ENCODE results near the gene SLAIN1.
A peak's percentile ranks its signal among the peaks of the same experiment; 100 is the strongest.

SLAIN1 gene

GRCh38 chr13:77696006-77696878 is 1.2 kb upstream of the SLAIN1 start:
- H3K36me3 Mint-ChIP-seq, result no peaks in the 10 kb centered on the region
- no peaks in the 10 kb centered on the region for H3K9me3 Mint-ChIP-seq
- no peaks in the 10 kb centered on the region for H3K27me3 Mint-ChIP-seq
- no peak for ATAC-seq (replicated peaks)
- peak overlapping the region; percentile 51 to 85 for H3K4me3 Mint-ChIP-seq
- DNase-seq, result no peak
- H3K4me1 Mint-ChIP-seq, result peaks cover 16 to 29% of the 10 kb centered on the region in 2 donors
- no peak overlapping the region for H3K27ac Mint-ChIP-seq

- H3K4me3 Mint-ChIP-seq, result peak overlapping the region; percentile 82 to 85
- DNase-seq, result no peak
- no peaks in the 10 kb centered on the region for H3K9me3 Mint-ChIP-seq
- H3K4me1 Mint-ChIP-seq, result peaks cover 16 to 29% of the 10 kb centered on the region in 2 donors
- no peaks in the 10 kb centered on the region for H3K36me3 Mint-ChIP-seq
- peak; percentile 23 to 26 for ATAC-seq (replicated peaks)
- H3K27me3 Mint-ChIP-seq, result no peaks in the 10 kb centered on the region
- peak overlapping the region; percentile 81 for H3K27ac Mint-ChIP-seq
Observed at GRCh38 chr13:77696879-77697216, 639 bp upstream of the SLAIN1 start.

GRCh38 chr13:77698201-77699058 is 943 bp downstream of the SLAIN1 start:
- DNase-seq, result peak; percentile 11
- no peaks in the 10 kb centered on the region for H3K9me3 Mint-ChIP-seq
- no peaks in the 10 kb centered on the region for H3K27me3 Mint-ChIP-seq
- H3K27ac Mint-ChIP-seq, result peak overlapping the region; percentile 95
- peak; percentile 39 to 40 for ATAC-seq (replicated peaks)
- peak overlapping the region; percentile 95 to 99 for H3K4me3 Mint-ChIP-seq
- peaks cover 16 to 29% of the 10 kb centered on the region in 2 donors for H3K4me1 Mint-ChIP-seq
- H3K36me3 Mint-ChIP-seq, result no peaks in the 10 kb centered on the region

DNA sequence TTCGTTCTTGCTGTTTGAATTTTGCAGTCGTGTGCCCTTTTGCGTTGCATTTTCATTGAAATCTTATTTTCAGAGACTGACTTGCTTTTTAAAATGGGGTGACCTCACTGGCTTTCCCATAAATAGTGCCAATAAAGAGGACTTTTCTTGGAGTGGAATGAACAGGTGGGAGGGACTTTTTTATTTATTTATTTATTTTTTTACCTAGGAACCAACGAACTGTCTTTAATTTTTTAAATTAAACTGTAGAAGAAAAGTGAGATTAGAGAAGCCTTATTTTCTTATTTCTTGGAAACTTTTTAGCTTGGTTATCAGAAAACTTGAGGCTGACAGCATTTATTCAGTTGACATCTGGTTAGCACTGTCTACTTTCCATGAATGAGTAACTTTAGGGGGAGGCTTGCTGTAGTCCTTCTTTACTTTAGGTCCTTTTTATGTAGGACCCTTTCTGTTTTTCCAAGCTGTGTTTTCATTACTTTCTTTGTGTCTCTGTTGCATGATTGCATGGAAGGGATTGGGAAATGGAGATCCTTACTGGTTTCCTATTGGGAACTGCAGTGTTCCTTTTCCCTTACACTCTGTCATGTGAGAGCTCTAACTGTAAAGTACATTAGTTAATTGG is 1.7 kb downstream of the SLAIN1 start:
- ATAC-seq (replicated peaks) (no peak), DNase-seq (no peak)
- peak overlapping the region; percentile 95 to 99 for H3K4me3 Mint-ChIP-seq

DNA sequence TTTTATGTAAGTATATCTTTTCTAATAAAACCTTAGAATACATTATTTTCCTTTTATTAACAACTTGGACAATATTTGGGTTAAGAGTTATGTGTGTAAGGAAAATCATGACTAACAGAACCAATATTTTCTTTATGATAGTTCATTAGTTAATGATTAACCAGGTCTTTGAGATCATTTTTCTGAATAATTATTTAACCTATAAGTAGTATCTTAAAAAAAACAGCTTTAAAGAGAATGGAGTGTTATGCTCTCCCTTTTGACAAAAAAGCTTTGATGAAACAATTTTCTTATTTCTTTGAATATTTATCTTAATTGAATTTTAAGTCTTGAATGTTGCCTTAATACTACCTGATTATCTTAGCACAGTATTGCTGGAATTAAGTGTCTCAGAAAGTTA is 3.8 kb downstream of the SLAIN1 start:
- H3K9me3 Mint-ChIP-seq, result no peaks in the 10 kb centered on the region
- H3K4me1 Mint-ChIP-seq, result peaks cover 9 to 27% of the 10 kb centered on the region in 2 donors
- DNase-seq, result no peak
- no peak overlapping the region for H3K27ac Mint-ChIP-seq
- no peak for ATAC-seq (replicated peaks)
- H3K36me3 Mint-ChIP-seq, result peaks cover 0 to 1% of the 10 kb centered on the region in 2 donors
- no peak overlapping the region for H3K4me3 Mint-ChIP-seq
- H3K27me3 Mint-ChIP-seq, result no peaks in the 10 kb centered on the region

More for the DNA sequence above, 1.7 kb downstream of the SLAIN1 start:
- Mint-ChIP-seq H3K4me1 (peaks cover 16 to 29% of the 10 kb centered on the region in 2 donors), H3K27ac (peak overlapping the region; percentile 95), H3K9me3 (no peaks in the 10 kb centered on the region), H3K36me3 (no peaks in the 10 kb centered on the region), H3K27me3 (no peaks in the 10 kb centered on the region)

DNA sequence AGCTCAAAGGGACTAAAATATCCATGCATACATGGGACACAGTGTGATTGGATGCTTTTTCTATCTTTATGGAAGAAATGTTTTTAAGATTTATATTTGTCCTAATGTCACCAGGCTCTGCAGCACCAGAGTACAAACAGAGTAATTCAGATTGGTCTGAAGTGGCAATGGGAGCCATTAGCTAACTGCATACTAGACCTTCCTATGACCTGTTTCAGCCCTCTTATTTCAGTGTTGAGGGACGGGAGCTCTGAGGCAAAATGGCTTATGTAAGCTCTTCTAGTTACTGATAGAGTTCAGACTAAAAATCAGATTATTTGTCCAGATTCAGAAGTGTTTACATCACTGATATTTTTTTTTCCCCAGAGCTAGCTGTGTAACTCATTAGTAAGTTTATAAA is 4.9 kb downstream of the SLAIN1 start:
- no peak overlapping the region for H3K4me3 Mint-ChIP-seq
- H3K4me1 Mint-ChIP-seq, result peaks cover 5 to 21% of the 10 kb centered on the region in 2 donors
- no peaks in the 10 kb centered on the region for H3K9me3 Mint-ChIP-seq
- ATAC-seq (replicated peaks) (no peak), DNase-seq (no peak)
- H3K27ac Mint-ChIP-seq, result no peak overlapping the region
- H3K27me3 Mint-ChIP-seq, result no peaks in the 10 kb centered on the region
- H3K36me3 Mint-ChIP-seq, result peaks cover 1 to 12% of the 10 kb centered on the region in 2 donors

GRCh38 chr13:77703408-77703807 is 5.9 kb downstream of the SLAIN1 start:
- no peak overlapping the region for H3K4me3 Mint-ChIP-seq
- H3K36me3 Mint-ChIP-seq, result peaks cover 8 to 22% of the 10 kb centered on the region in 2 donors
- ATAC-seq (replicated peaks) (no peak), DNase-seq (no peak)
- no peaks in the 10 kb centered on the region for H3K27me3 Mint-ChIP-seq
- H3K4me1 Mint-ChIP-seq, result peaks cover 5 to 21% of the 10 kb centered on the region in 2 donors
- no peaks in the 10 kb centered on the region for H3K9me3 Mint-ChIP-seq
- H3K27ac Mint-ChIP-seq, result no peak overlapping the region

DNA sequence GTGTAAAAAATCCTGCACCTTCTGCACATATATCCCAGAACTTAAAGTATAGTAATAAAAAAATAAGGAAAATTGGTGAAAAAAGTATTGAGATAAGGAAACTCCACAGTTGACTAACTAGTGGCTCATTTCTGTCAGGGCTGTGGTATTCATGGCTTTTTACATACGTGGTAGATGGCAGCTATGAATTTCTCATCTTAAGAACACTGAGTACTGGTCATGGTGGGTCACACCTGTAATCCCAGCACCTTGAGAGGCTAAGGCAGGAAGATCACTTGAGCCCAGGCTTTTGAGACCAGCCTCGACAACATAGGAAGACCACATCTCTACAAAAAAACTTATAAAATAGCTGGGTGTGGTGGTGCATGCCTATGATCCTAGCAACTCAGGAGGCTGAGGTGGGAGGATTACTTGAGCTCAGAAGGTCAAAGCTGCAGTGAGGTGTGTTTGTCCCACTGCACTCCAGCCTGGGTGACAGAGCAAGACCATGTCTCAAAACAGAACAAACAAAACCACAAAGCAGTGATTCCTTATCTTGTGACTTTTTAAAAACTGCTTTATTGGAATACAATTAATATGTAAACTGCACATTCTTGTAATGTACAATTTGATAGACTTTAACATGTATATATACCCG is 16.8 kb downstream of the SLAIN1 start:
- Mint-ChIP-seq H3K27me3 (no peaks in the 10 kb centered on the region), H3K36me3 (peaks cover 9 to 16% of the 10 kb centered on the region in 2 donors), H3K4me1 (peaks cover 12 to 38% of the 10 kb centered on the region in 2 donors), H3K4me3 (no peak overlapping the region), H3K27ac (no peak overlapping the region), H3K9me3 (peaks cover 11 to 18% of the 10 kb centered on the region in 2 donors)
- DNase-seq (no peak), ATAC-seq (replicated peaks) (peak; percentile 41 to 66)

- Mint-ChIP-seq H3K4me3 (no peak overlapping the region), H3K4me1 (peaks cover 17 to 45% of the 10 kb centered on the region in 2 donors), H3K9me3 (peaks cover 11 to 13% of the 10 kb centered on the region in 2 donors), H3K27me3 (no peaks in the 10 kb centered on the region), H3K27ac (no peak overlapping the region), H3K36me3 (peaks cover 10 to 20% of the 10 kb centered on the region in 2 donors)
- DNase-seq, result no peak
- ATAC-seq (replicated peaks), result no peak
Observed at GRCh38 chr13:77715233-77715891, 17.9 kb downstream of the SLAIN1 start.

DNA sequence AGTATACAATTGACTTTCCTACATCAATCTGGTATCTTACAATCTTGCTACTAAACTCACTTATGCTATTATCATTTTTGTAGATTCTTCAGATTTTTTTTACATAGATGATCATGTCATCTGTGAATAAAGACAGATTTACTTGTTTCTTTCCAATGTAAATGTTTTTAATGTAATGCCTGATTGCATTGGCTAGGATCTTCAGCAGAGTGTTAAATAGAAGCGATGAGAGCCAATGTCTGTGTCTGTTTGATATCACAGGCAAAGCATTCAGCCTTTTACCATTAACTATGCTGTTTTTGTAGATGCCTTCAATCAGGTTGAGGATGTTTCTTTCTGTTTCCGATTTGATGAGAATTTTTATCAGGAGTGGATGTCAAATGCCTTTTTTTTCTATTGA is 19.2 kb downstream of the SLAIN1 start:
- Mint-ChIP-seq H3K27ac (no peak overlapping the region), H3K9me3 (peaks cover 5 to 8% of the 10 kb centered on the region in 2 donors), H3K4me1 (peaks cover 23 to 55% of the 10 kb centered on the region in 2 donors), H3K36me3 (peaks cover 16 to 22% of the 10 kb centered on the region in 2 donors), H3K27me3 (no peaks in the 10 kb centered on the region), H3K4me3 (no peak overlapping the region)
- no peak for ATAC-seq (replicated peaks)
- DNase-seq, result no peak

GRCh38 chr13:77717508-77717907 is 20.0 kb downstream of the SLAIN1 start:
- DNase-seq (no peak), ATAC-seq (replicated peaks) (no peak)
- Mint-ChIP-seq H3K36me3 (peaks cover 15 to 22% of the 10 kb centered on the region in 2 donors), H3K4me1 (peaks cover 23 to 55% of the 10 kb centered on the region in 2 donors), H3K27ac (no peak overlapping the region), H3K9me3 (peaks cover 0 to 3% of the 10 kb centered on the region in 2 donors), H3K27me3 (no peaks in the 10 kb centered on the region), H3K4me3 (no peak overlapping the region)

DNA sequence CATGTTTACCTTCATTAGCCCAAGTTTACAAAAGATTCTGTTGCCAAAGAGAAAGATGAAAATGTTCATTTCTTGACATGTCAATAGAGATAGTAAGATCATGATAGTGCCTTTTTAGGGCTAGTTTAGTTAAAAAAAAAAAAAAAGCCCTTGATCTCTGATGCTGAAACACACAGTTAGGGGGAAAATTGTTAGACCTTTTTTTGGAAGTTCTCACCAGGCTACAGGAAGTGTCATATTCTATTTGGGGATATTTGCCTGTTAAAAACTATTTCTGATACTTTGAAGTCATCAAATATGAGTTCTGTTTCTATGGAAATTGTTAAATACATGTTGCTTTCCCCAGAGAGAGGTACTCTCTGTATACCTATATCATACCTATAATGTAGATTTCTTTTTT is 21.6 kb downstream of the SLAIN1 start:
- Mint-ChIP-seq H3K4me3 (no peak overlapping the region), H3K9me3 (no peaks in the 10 kb centered on the region), H3K27ac (peak overlapping the region; percentile 21), H3K36me3 (peaks cover 20 to 30% of the 10 kb centered on the region in 2 donors), H3K4me1 (peaks cover 23 to 54% of the 10 kb centered on the region in 2 donors), H3K27me3 (no peaks in the 10 kb centered on the region)
- DNase-seq (no peak), ATAC-seq (replicated peaks) (peak; percentile 42 to 66)

GRCh38 chr13:77720988-77721387 is 23.5 kb downstream of the SLAIN1 start:
- Mint-ChIP-seq H3K27me3 (no peaks in the 10 kb centered on the region), H3K4me3 (no peak overlapping the region), H3K9me3 (no peaks in the 10 kb centered on the region), H3K36me3 (peaks cover 20 to 39% of the 10 kb centered on the region in 2 donors), H3K4me1 (peaks cover 24 to 45% of the 10 kb centered on the region in 2 donors), H3K27ac (no peak overlapping the region)
- ATAC-seq (replicated peaks) (no peak), DNase-seq (no peak)
